ENCODE data around the gene ELMO2.

Gene ELMO2

DNA sequence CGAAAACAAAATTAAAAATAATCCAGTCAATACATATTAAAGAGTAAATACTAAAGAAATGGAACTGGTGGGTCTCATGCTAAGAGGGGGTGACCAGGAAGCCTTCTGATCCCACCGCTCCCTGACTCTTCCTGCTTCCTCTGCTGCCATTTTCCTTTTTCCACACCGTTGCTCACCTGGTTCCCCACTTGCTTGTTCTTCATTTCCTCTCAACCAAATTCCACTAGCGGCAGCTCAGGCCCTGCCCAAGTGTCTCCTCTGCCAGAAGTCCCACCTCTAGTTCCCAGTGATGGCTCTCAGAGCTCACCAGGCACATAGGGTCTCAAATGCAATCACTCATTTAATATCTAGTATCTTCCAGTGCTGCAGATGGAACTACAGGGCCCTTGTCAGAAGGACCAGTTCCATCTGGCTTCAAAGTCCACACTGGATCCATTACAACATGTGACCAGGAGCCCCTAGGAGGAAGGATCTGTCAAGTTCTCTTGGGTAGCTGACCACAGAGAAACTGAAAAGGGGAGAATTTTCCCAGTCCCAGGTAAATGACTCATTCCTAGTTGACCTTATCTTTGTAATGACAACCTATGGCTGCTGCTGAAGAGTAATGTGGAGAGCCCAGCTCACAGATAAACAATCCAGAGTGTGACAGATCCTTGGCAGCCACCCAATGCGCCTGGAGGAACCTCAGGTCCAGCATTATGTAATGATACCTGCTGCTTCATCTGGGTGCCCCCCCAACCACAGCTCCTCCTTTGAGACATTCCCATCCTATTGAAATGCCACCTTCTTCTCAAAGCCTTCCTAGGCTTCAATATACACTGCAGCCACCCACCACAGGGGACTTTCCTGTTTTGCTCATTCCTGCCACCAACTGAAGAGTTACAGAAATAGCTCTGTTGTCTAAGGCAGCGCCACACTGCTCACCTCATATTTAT lies 38.2 kb downstream of the ELMO2 start:
- peaks cover 22% of the 10 kb centered on the region for H3K36me3 Mint-ChIP-seq
- no peaks in the 10 kb centered on the region for H3K27me3 Mint-ChIP-seq
- DNase-seq (ENCODE audit: low spot score in 2 of 2) (no peak), ATAC-seq (ENCODE audit: low read depth) (no peak)
- H3K27ac Mint-ChIP-seq: peak overlapping the region; percentile 24
- peaks cover 7% of the 10 kb centered on the region for H3K4me1 Mint-ChIP-seq
- H3K4me3 Mint-ChIP-seq: no peak overlapping the region
- no peaks in the 10 kb centered on the region for H3K9me3 Mint-ChIP-seq

DNA sequence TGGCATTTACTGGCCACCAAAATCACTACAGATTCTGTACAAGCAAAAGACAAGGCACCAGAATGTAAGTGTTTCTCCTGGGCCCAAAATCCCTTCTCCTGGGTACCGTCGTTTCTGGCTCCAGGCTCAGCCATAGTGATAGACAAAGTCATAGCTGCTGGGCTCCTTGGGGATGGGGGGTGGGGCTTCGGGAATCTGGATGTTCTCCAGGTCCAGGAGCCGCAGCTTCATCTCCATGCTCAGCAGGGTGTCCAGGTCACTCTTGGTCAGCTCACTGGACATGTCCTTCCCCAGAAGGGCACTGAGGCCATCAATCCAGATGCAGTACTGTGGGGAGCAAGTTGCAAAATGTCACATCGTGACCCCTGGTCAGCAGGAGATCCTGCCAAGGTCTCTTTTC lies 39.2 kb downstream of the ELMO2 start:
- DNase-seq (ENCODE audit: low spot score in 2 of 2): no peak
- Mint-ChIP-seq H3K4me3 (no peak overlapping the region), H3K9me3 (no peaks in the 10 kb centered on the region), H3K36me3 (peaks cover 18% of the 10 kb centered on the region), H3K4me1 (peaks cover 14% of the 10 kb centered on the region), H3K27me3 (no peaks in the 10 kb centered on the region), H3K27ac (peak overlapping the region; percentile 24)
- no peak for ATAC-seq (ENCODE audit: low read depth)

DNA sequence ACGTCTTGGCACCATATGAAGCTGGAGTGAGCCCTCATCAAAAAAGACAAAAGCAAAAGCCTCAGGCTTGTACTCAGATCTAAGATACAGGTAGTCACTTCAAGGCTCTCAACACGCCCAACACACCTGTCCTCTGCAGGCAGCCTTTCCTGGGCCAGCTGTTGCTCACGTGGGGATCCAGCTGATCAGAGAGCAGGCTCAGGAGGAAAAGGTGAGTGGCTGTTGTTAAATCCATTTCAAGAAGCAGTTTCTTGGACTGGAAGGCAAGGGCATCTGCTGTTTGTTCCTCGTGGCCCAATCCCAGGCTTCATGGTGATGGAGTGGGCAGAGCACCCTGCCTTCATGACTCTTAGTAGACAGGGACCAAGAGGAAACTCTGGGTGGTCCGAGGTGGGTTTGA lies 39.6 kb downstream of the ELMO2 start:
- no peaks in the 10 kb centered on the region for H3K9me3 Mint-ChIP-seq
- H3K4me1 Mint-ChIP-seq: peaks cover 16% of the 10 kb centered on the region
- H3K4me3 Mint-ChIP-seq: no peak overlapping the region
- peaks cover 18% of the 10 kb centered on the region for H3K36me3 Mint-ChIP-seq
- DNase-seq (ENCODE audit: low spot score in 2 of 2): no peak
- no peaks in the 10 kb centered on the region for H3K27me3 Mint-ChIP-seq
- no peak for ATAC-seq (ENCODE audit: low read depth)
- H3K27ac Mint-ChIP-seq: no peak overlapping the region

DNA sequence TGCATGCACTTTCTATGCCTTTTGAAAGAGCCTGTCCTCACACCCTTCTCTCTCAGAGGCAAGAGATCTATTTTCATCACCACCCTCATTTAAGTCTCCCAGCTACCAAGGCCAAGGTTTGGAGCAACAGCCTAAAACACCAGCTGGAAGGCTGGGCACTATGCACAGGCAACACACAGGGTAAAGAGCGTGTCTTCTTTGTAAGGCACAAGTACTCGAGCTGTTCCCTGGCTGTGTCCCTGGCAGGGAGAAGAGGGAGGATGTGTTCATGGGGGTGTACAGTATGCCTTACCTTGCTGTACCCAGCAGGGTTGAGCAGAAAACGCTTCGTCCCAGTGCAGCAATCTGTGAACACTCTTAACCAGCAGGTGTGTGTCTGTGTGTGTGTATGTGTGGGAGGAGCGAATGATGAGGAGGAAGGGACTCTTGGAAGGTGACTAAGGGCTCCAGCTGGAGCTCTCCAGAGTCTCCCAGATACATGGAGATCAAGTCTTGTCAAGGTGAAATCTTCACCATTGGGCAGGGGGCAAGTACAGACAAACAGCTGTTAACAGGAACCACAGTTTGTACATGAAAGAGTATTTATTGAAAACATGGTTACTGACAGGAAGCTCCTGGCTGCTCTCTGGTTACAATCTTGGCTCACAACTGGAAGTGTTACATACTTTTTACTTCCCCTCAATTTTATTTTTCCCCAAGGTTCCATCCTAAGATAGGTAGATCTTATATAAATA lies 40.8 kb downstream of the ELMO2 start:
- H3K36me3 Mint-ChIP-seq: peaks cover 25% of the 10 kb centered on the region
- no peak overlapping the region for H3K27ac Mint-ChIP-seq
- DNase-seq (ENCODE audit: low spot score in 2 of 2) (no peak), ATAC-seq (ENCODE audit: low read depth) (no peak)
- no peaks in the 10 kb centered on the region for H3K9me3 Mint-ChIP-seq
- peaks cover 26% of the 10 kb centered on the region for H3K4me1 Mint-ChIP-seq
- no peak overlapping the region for H3K4me3 Mint-ChIP-seq
- H3K27me3 Mint-ChIP-seq: no peaks in the 10 kb centered on the region

DNA sequence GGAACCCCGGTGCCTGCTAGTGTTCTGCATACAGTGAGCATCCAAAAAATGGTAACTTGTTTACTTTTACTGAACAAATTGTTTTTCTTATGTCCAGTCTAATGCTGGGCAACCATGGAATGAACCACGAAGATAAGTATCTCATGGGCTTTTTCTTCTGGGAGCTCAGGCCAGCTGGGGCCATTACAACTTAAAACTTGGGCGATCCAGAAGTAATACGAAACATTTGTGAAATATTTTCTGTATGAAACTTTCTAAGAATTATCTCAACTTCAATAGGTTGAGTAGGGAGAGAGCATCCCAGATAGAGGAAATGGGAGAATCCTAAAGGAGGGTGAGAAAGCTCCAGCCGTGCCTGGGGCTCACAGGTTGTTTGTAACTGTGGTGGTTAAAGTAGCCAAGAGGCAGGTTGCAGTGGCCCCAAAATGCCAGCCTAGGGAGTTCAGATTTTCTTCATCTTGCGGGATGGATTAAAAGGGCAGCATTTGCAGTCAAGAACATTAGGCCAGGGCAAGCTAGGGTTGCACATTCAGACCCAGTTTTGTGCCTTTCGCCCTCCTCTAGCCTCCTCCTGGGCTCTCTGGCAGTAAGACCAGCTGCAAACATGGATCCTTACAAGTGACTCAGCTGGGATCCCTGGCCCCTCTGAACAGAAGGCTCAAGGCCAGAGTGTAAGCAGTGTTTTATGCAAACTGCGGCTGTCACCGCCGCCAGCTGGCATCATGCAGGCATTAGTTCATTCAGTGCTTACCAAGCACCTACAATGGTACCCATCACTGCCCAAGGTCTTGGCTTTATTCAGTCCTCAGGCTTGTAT lies 41.5 kb downstream of the ELMO2 start:
- Mint-ChIP-seq H3K36me3 (peaks cover 20% of the 10 kb centered on the region), H3K27me3 (no peaks in the 10 kb centered on the region), H3K4me3 (peak overlapping the region; percentile 88), H3K9me3 (no peaks in the 10 kb centered on the region), H3K27ac (peak overlapping the region; percentile 91), H3K4me1 (peaks cover 27% of the 10 kb centered on the region)
- ATAC-seq (ENCODE audit: low read depth) (no peak), DNase-seq (ENCODE audit: low spot score in 2 of 2) (no peak)

DNA sequence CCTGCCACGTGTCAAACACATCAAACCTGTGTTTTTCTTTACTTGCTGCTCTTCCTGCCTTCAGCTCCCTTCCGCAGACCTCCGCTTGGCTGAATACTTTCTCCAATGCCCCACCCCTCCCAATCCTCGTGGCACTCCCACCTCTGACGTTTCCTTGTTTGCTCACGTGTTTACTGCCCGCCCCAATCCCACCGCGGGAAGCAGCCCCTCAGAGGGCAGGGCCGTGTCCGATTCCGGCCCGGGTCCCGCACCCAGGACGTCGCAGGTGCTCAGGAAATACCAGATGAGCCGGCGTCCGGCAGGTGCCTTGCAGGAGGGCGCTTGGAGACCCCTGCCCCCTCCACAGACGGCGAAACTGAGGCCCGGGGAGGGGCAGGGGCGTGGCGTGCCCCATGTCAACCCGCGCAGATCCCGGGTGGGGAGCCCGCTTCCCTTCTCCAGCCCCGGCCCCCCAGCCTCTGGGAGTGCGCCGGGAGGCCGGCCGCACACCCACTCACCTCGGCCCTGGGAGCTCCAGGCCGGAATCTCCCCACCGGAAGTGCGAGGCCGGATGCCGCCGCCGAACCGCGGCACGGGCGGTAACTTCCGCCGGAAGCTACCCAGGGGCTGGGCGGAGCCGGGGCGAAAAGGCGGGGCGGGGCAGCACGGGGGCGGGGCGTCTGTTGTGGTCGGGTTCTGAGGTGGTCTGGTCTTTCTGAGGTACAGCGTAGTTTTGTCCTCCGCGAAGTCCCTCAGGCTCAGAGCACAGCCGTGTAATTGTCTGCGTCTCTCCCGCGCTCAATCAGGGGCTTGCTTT lies 42.3 kb downstream of the ELMO2 start:
- no peaks in the 10 kb centered on the region for H3K27me3 Mint-ChIP-seq
- H3K9me3 Mint-ChIP-seq: no peaks in the 10 kb centered on the region
- ATAC-seq (ENCODE audit: low read depth) (peak; percentile 88), DNase-seq (ENCODE audit: low spot score in 2 of 2) (peak; percentile 84 to 87)
- peak overlapping the region; percentile 88 for H3K4me3 Mint-ChIP-seq
- peak overlapping the region; percentile 91 for H3K27ac Mint-ChIP-seq
- peaks cover 35% of the 10 kb centered on the region for H3K4me1 Mint-ChIP-seq
- peaks cover 17% of the 10 kb centered on the region for H3K36me3 Mint-ChIP-seq

DNA sequence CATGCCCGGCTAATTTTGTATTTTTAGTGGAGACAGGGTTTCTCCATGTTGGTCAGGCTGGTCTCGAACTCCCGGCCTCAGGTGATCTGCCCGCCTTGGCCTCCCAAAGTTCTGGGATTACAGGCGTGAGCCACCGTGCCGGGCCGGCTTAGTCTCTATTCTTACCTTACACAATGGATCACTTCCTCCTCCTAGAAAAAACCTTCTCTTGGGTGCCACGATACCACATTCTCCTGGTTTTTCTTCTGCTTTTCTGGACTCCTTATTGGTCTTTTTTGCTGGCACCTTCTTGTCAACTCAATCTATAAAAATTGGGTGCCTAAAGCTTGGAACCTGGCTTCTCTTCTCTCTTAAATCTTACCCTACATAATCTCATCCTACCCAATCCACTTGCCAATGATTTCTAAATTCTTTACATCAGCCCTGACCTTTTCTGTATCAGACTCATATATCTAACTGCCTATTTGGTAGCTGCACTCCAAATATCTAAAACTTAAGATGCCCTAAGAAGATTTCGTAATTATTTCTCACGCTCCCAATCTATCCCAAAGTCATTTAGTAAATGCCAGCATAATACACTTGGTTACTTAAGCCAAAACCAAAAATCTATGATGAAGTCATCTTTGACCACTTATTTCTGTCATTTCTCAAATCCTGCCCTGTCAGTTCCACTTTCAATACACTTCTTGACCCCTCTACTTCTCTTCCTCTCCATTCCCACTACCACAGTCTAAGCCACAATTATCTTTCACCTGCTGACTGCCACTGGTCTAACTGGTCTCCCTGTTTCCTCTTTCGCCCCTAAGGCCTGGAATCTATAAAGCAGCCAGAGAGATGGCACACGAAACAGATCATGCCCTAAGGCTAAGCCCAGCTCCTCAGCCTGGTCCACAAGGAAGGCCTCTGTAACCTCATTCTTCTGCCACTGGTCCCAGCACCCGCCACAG lies 43.2 kb downstream of the ELMO2 start:
- DNase-seq (ENCODE audit: low spot score in 2 of 2): peak in 1 of 2 donors; percentile 29
- Mint-ChIP-seq H3K36me3 (peaks cover 18% of the 10 kb centered on the region), H3K4me3 (peak overlapping the region; percentile 88), H3K27me3 (no peaks in the 10 kb centered on the region), H3K4me1 (peaks cover 37% of the 10 kb centered on the region), H3K27ac (peak overlapping the region; percentile 91), H3K9me3 (no peaks in the 10 kb centered on the region)
- no peak for ATAC-seq (ENCODE audit: low read depth)

DNA sequence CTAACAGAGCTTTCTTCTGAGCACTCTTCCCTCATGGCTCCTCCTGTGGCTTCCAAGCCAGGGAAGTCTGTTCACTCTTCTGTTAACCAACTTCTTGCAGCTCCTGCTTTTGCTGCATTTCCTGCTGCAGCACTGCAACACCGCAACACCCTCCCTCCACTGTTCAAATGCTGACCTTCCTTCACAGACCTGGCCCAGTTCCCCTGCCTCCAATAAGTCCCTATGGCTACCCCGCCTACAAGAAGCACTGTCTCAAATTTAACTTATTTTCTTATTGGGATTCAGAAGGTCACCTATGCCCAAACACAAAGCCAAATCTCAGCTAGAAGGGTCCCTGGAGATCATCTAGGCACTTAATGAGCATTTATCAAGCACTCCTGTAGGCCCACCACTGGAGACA lies 44.6 kb downstream of the ELMO2 start:
- Mint-ChIP-seq H3K4me3 (no peak overlapping the region), H3K4me1 (peaks cover 43% of the 10 kb centered on the region), H3K27me3 (no peaks in the 10 kb centered on the region), H3K9me3 (no peaks in the 10 kb centered on the region), H3K27ac (peak overlapping the region; percentile 41), H3K36me3 (peaks cover 15% of the 10 kb centered on the region)
- DNase-seq (ENCODE audit: low spot score in 2 of 2) (no peak), ATAC-seq (ENCODE audit: low read depth) (no peak)

DNA sequence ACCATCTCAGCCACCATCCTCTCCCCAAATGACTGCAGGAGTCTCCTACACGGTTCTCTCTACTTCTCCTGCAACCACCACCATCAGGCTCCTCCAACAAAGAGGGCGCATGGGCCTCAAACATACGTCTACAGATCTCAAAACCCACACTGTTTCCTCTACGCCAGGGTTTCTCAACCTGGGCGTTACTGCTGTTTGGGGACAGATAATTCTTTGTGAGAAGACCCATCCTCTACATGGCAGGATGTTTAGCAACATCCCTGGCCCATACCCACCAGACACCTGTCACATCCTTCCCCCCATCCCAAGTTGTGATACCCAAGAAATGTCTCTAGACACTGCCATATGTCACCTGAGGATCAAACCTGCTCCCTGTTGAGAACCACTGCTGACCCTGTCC lies 45.0 kb downstream of the ELMO2 start:
- Mint-ChIP-seq H3K9me3 (no peaks in the 10 kb centered on the region), H3K27ac (peak overlapping the region; percentile 41), H3K4me1 (peaks cover 43% of the 10 kb centered on the region), H3K27me3 (no peaks in the 10 kb centered on the region), H3K36me3 (peaks cover 15% of the 10 kb centered on the region), H3K4me3 (no peak overlapping the region)
- no peak for ATAC-seq (ENCODE audit: low read depth)
- no peak for DNase-seq (ENCODE audit: low spot score in 2 of 2)

DNA sequence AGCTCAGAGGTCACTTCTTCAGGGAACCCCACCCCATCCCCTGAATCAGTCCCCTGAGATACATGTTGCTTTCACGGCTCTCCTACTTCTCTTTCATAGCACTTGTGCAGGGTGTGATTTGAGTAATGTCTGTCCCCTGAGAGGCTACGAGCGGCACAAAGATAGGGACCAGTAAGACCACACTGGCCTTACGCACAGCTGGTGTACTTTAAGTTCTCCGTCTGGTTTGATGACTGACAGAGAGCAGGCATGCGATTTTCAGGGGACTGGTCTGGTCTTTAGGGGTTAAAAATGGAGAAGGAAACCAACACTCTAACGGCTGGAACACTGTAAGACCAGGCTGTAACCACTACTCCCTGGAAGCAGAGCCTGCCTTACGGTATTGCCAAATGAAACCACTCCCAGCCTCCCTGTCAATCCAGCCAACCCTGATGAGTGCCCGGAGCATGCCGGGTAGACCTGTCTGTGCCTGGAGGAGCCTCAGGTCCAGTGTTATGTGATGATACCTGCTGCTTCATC lies 47.1 kb downstream of the ELMO2 start:
- no peak for ATAC-seq (ENCODE audit: low read depth)
- Mint-ChIP-seq H3K9me3 (no peaks in the 10 kb centered on the region), H3K36me3 (peaks cover 17% of the 10 kb centered on the region), H3K27ac (peak overlapping the region; percentile 35), H3K27me3 (no peaks in the 10 kb centered on the region), H3K4me1 (peaks cover 45% of the 10 kb centered on the region), H3K4me3 (peak overlapping the region; percentile 12)
- no peak for DNase-seq (ENCODE audit: low spot score in 2 of 2)

DNA sequence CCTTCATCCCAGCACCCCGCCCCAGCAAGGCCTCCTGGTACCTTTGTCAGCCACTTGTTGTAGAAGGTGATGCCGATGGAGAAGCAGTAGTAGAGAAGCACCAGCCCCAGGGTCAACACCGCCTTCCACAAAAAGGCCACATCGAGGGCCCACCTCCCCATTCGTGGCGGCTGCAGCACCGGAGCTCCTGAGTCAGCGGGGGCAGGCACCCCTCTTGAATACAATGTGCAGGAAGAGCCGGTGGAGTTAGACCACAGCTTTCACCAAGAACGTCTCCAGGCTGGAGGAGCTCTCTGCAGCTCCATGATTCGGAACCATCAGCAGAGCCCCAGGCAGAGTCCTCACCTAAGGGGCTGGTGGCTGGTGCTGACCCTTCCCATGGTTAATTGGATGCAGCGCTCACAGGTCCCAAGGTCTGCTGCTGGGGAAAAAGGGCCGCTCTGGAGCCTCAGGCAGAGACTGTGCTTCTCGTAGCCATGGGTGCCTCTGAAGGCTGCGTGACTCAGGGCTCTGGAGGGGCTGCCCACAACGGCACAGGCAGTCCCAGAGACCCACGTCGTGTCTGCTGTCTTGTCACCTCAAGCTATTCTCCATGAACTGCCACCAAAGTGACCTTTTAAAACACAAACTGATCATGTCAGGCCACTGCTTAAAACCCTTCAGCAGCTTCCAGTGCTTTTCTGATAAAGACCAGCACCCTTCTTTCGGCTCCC lies 47.9 kb downstream of the ELMO2 start:
- no peak for DNase-seq (ENCODE audit: low spot score in 2 of 2)
- H3K27me3 Mint-ChIP-seq: no peaks in the 10 kb centered on the region
- peaks cover 17% of the 10 kb centered on the region for H3K36me3 Mint-ChIP-seq
- peak overlapping the region; percentile 35 for H3K27ac Mint-ChIP-seq
- no peak overlapping the region for H3K4me3 Mint-ChIP-seq
- no peak for ATAC-seq (ENCODE audit: low read depth)
- H3K4me1 Mint-ChIP-seq: peaks cover 41% of the 10 kb centered on the region
- no peaks in the 10 kb centered on the region for H3K9me3 Mint-ChIP-seq

DNA sequence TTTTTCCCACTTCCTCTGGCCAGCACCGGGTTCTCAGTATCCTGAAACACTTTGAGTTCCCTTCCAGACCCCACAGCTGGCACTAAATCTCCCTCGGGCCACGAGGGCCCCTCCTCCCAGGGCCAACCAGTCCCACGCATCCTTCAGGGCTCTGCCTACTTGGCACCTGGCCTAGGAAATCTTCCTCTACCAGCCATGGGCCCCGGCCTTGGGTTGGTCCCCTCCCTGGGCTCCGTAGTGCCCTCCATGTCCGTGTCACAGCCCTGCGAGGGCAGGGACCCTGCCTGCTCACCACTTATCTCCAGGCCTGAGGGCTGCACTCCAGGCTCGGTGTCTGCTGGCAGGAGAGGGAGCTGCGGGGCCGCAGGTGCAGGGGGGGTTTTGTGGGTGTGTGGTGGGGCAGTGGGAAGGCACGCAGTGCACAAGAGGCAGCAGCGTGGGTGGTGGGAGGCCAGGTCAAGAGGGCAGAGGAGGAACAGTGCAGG lies 49.3 kb downstream of the ELMO2 start:
- no peak overlapping the region for H3K4me3 Mint-ChIP-seq
- peaks cover 14% of the 10 kb centered on the region for H3K36me3 Mint-ChIP-seq
- H3K27ac Mint-ChIP-seq: peak overlapping the region; percentile 73
- ATAC-seq (ENCODE audit: low read depth): no peak
- H3K9me3 Mint-ChIP-seq: no peaks in the 10 kb centered on the region
- no peaks in the 10 kb centered on the region for H3K27me3 Mint-ChIP-seq
- peaks cover 32% of the 10 kb centered on the region for H3K4me1 Mint-ChIP-seq
- no peak for DNase-seq (ENCODE audit: low spot score in 2 of 2)
